Neural crest cell (in vitro differentiated cells): Measurements from ENCODE around the gene BABAM2. TPM values are rescaled to one million over a fixed set of nuclear protein-coding genes. Genes with fewer than 3 reads are reported as not detected.

ENCODE experiments used
- DNase-seq: peaks from one replicate; pipeline ENCODE4 v3.0.0; 2021; ENCODE audit warnings: low read depth, mixed read lengths, low spot score
- H3K27ac Mint-ChIP-seq: one replicate; pipeline ENCODE4 v1.8.0; 2021; ENCODE audit warnings: mild to moderate bottlenecking, mixed read lengths; ENCODE audit not compliant: unreplicated experiment
- H3K27me3 Mint-ChIP-seq: 2 replicates; pipeline ENCODE4 v1.8.0; 2021; ENCODE audit warnings: low read depth, mild to moderate bottlenecking, mixed read lengths
- H3K36me3 Mint-ChIP-seq: 2 replicates; pipeline ENCODE4 v1.8.0; 2021; ENCODE audit warnings: low read depth, mild to moderate bottlenecking, mixed read lengths
- H3K4me1 Mint-ChIP-seq: 2 replicates; pipeline ENCODE4 v1.8.0; 2021; ENCODE audit warnings: mixed read lengths
- H3K4me3 Mint-ChIP-seq: one replicate; pipeline ENCODE4 v1.8.0; 2021; ENCODE audit warnings: mild to moderate bottlenecking, mixed read lengths
- H3K9me3 Mint-ChIP-seq: 2 replicates; pipeline ENCODE4 v1.8.0; 2021; ENCODE audit warnings: mixed read lengths
- CTCF ChIP-seq: fragments of 200-600 bp; sonication (generic); conservative IDR thresholded peaks from 2 replicates; pipeline ENCODE4 v1.5.0; 2021; ENCODE audit warnings: antibody characterized with exemption, mild to moderate bottlenecking
- total RNA-seq: library from RNA; stranded (reverse); gene quantifications from 2 replicates; pipeline ENCODE4 v1.2.1, GENCODE V29; 2021

The BABAM2 gene
- total RNA-seq, 1 donor from 2014 or later, result 28.6 TPM

- DNase-seq, result peak; percentile 43
- Mint-ChIP-seq H3K4me3 (peak overlapping the region; percentile 96), H3K36me3 (no peaks in the 10 kb centered on the region), H3K27me3 (no peaks in the 10 kb centered on the region), H3K27ac (peak overlapping the region; percentile 93), H3K9me3 (no peaks in the 10 kb centered on the region), H3K4me1 (peaks cover 21% of the 10 kb centered on the region)
- no peak for TF ChIP-seq CTCF
Measured at GRCh38 chr2:27890924-27891672, 569 bp downstream of the BABAM2 start.

GRCh38 chr2:27891673-27892105 is 1.2 kb downstream of the BABAM2 start:
- peaks cover 2% of the 10 kb centered on the region for H3K36me3 Mint-ChIP-seq
- H3K27ac Mint-ChIP-seq, result no peak overlapping the region
- H3K4me3 Mint-ChIP-seq, result peak overlapping the region; percentile 96
- TF ChIP-seq CTCF, result no peak
- peaks cover 21% of the 10 kb centered on the region for H3K4me1 Mint-ChIP-seq
- H3K27me3 Mint-ChIP-seq, result no peaks in the 10 kb centered on the region
- no peaks in the 10 kb centered on the region for H3K9me3 Mint-ChIP-seq
- no peak for DNase-seq

GRCh38 chr2:27893006-27893405 is 2.5 kb downstream of the BABAM2 start:
- Mint-ChIP-seq H3K27me3 (no peaks in the 10 kb centered on the region), H3K9me3 (no peaks in the 10 kb centered on the region), H3K4me1 (peaks cover 21% of the 10 kb centered on the region), H3K36me3 (peaks cover 5% of the 10 kb centered on the region), H3K4me3 (peak overlapping the region; percentile 0), H3K27ac (no peak overlapping the region)
- no peak for DNase-seq
- no peak for TF ChIP-seq CTCF

- Mint-ChIP-seq H3K27ac (no peak overlapping the region), H3K9me3 (no peaks in the 10 kb centered on the region), H3K27me3 (no peaks in the 10 kb centered on the region), H3K4me1 (no peaks in the 10 kb centered on the region), H3K4me3 (no peak overlapping the region), H3K36me3 (peaks cover 7% of the 10 kb centered on the region)
- TF ChIP-seq CTCF, result no peak
- DNase-seq, result no peak
Measured at GRCh38 chr2:27897717-27898116, 7.2 kb downstream of the BABAM2 start.

GRCh38 chr2:27901234-27901633 is 10.7 kb downstream of the BABAM2 start:
- Mint-ChIP-seq H3K36me3 (peaks cover 11% of the 10 kb centered on the region), H3K9me3 (no peaks in the 10 kb centered on the region), H3K4me3 (no peak overlapping the region), H3K27ac (no peak overlapping the region), H3K4me1 (no peaks in the 10 kb centered on the region), H3K27me3 (no peaks in the 10 kb centered on the region)
- TF ChIP-seq CTCF, result no peak
- DNase-seq, result no peak
